Vagina (tissue), 2 donors: ENCODE measurements around the gene NEK11.

Experiments
- POLR2A ChIP-seq, 2 donors: fragments of 450-650 bp; IDR thresholded peaks; one replicate each; pipeline ENCODE4 v1.6.1; 2017; ENCODE audit warnings: antibody characterized with exemption in 2 of 2, mild to moderate bottlenecking in 2 of 2, moderate library complexity in 2 of 2
- POLR2AphosphoS5 ChIP-seq, 2 donors: sonication (generic); formaldehyde crosslinking; IDR thresholded peaks; one replicate each; pipeline ENCODE4 v1.9.0; 2017; ENCODE audit warnings: antibody characterized with exemption in 2 of 2, mild to moderate bottlenecking in 2 of 2, low read depth in 1 of 2; ENCODE audit not compliant: insufficient read depth in 1 of 2
- TF ChIP-seq, protein P1 (sequence below), 3 experiments: fragments of 450-650 bp in 2 of 3; fragments of 200-600 bp in 1 of 3; sonication (generic) in 1 of 3; IDR thresholded peaks; one replicate each; pipeline ENCODE4 v1.5.1; 2017 to 2019; ENCODE audit warnings: antibody characterized with exemption in 3 of 3, mild to moderate bottlenecking in 2 of 3, moderate library complexity in 2 of 3

DNA sequence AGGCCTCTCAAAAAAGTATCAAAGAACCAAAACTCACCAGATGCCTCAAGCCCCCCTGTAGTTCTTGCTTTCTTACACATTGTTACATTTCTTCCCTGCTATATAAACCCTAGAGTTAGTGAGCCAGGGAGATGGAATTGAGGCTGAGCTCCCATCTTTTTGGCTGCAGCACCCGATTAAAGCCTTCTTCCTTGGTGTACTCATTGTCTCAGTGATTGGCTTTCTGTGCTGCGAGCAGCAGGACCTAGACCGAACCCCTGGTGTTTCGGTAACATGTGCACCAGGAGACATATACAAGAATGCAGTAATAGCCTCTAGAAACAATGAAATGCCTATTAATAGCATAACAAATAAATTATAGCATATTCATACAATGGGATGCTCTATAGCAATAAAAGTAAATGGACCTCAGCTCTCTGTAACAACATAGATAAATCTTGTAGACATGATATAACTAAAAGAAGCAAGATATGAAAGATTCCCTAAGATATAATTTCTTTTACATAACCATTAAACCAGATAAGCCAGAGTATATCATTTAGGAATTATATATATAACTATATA is 174.0 kb downstream of the NEK11 start:
- TF ChIP-seq, protein P1, sequence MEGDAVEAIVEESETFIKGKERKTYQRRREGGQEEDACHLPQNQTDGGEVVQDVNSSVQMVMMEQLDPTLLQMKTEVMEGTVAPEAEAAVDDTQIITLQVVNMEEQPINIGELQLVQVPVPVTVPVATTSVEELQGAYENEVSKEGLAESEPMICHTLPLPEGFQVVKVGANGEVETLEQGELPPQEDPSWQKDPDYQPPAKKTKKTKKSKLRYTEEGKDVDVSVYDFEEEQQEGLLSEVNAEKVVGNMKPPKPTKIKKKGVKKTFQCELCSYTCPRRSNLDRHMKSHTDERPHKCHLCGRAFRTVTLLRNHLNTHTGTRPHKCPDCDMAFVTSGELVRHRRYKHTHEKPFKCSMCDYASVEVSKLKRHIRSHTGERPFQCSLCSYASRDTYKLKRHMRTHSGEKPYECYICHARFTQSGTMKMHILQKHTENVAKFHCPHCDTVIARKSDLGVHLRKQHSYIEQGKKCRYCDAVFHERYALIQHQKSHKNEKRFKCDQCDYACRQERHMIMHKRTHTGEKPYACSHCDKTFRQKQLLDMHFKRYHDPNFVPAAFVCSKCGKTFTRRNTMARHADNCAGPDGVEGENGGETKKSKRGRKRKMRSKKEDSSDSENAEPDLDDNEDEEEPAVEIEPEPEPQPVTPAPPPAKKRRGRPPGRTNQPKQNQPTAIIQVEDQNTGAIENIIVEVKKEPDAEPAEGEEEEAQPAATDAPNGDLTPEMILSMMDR (IDR thresholded peaks at IDR 0.05), result no peak
- no peak for TF ChIP-seq POLR2A (IDR thresholded peaks at IDR 0.05)
- no peak for TF ChIP-seq POLR2AphosphoS5 (IDR thresholded peaks at IDR 0.05; ENCODE audit: insufficient read depth in 1 of 2, low read depth in 1 of 2)
